Mucosa of rectum (tissue), 2 donors: Measurements from ENCODE around the gene GIT2.

Experiments
- H3K27ac ChIP-seq, 2 donors: one replicate each; pipeline ENCODE4 v1.7.0; 2013; ENCODE audit warnings: inconsistent platforms in 2 of 2, low read depth in 2 of 2, low read length in 2 of 2
- H3K27me3 ChIP-seq, 2 donors: one replicate each; pipeline ENCODE4 v1.7.0; 2013; ENCODE audit warnings: low read length in 2 of 2; ENCODE audit not compliant: control insufficient read depth in 2 of 2, insufficient read depth in 2 of 2
- H3K36me3 ChIP-seq, 2 donors: one replicate each; pipeline ENCODE4 v1.7.0; 2013; ENCODE audit warnings: low read length in 2 of 2; ENCODE audit not compliant: control insufficient read depth in 2 of 2, insufficient read depth in 2 of 2
- H3K4me1 ChIP-seq, 2 donors: one replicate each; pipeline ENCODE4 v1.7.0; 2013; ENCODE audit warnings: low read length in 2 of 2, mild to moderate bottlenecking in 1 of 2; ENCODE audit not compliant: control insufficient read depth in 2 of 2, insufficient read depth in 2 of 2
- H3K4me3 ChIP-seq, 2 donors: one replicate each; pipeline ENCODE4 v1.7.0; 2013; ENCODE audit warnings: low read length in 2 of 2
- H3K9ac ChIP-seq, 2 donors: one replicate each; pipeline ENCODE4 v1.7.0; 2013; ENCODE audit warnings: low read length in 2 of 2, low read depth in 1 of 2, mild to moderate bottlenecking in 1 of 2
- H3K9me3 ChIP-seq, 2 donors: one replicate each; pipeline ENCODE4 v1.7.0; 2013; ENCODE audit warnings: low read length in 2 of 2; ENCODE audit not compliant: control insufficient read depth in 2 of 2
- donor health status: healthy.
- donor health status: Normal muscosa, but diverticular disease.

Gene GIT2

DNA sequence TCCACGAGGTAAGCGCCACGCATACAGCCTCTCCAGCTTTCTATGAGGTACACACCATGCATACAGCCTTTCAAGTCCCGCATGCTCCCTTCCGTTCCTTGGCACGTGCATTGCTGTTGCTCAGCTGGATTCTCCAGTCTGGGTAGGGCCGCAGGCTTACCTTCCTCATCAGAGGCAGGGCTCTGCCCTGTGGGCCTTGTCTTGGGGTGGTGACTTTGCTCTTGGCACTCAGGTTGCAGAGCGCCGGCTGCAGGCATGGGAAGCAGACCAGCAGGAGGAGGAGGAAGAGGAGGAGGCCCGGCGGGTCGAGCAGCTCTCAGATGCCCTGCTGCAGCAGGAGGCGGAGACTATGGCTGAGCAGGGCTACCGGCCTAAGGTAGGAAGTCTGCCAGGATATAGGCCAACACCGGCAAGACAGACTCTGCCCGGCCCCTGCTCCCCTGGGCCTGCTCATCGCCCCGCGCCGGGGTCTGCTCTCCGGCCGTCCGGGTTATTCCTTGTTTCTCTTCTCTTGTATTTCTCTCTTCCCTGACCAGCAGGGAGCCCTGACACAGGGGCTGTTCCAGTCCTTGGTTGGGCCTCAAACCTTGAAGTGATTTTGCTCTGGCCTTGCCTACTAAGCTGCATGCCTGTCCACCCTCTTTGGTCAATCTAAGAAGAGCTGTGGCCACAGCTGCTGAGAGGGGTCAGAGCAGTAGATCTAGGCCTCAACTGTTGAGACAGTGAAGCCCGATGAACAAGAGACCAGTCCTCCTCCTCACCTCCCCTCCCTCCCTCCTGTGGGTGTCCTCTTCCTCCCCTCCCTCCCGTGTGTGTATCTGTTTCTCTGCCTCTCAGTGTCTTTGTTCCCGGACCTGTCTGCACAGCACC, 80.8 kb downstream of the GIT2 start:
- H3K27me3 ChIP-seq = no peaks in the 10 kb centered on the region
- H3K4me3 ChIP-seq = no peak overlapping the region
- no peaks in the 10 kb centered on the region for H3K9me3 ChIP-seq
- no peak overlapping the region for H3K27ac ChIP-seq
- no peak overlapping the region for H3K9ac ChIP-seq
- H3K36me3 ChIP-seq = peaks cover 51 to 75% of the 10 kb centered on the region in 2 donors
- no peaks in the 10 kb centered on the region for H3K4me1 ChIP-seq

- H3K9me3 ChIP-seq = no peaks in the 10 kb centered on the region
- H3K4me1 ChIP-seq = no peaks in the 10 kb centered on the region
- peaks cover 48 to 72% of the 10 kb centered on the region in 2 donors for H3K36me3 ChIP-seq
- no peak overlapping the region for H3K9ac ChIP-seq
- H3K27me3 ChIP-seq = no peaks in the 10 kb centered on the region
- H3K4me3 ChIP-seq = no peak overlapping the region
- H3K27ac ChIP-seq = no peak overlapping the region
Measured at GRCh38 chr12:109914461-109914860, 81.7 kb downstream of the GIT2 start.

- H3K27me3 ChIP-seq = no peaks in the 10 kb centered on the region
- no peak overlapping the region for H3K4me3 ChIP-seq
- H3K27ac ChIP-seq = no peak overlapping the region
- H3K36me3 ChIP-seq = peaks cover 59 to 83% of the 10 kb centered on the region in 2 donors
- no peaks in the 10 kb centered on the region for H3K4me1 ChIP-seq
- H3K9ac ChIP-seq = no peak overlapping the region
- H3K9me3 ChIP-seq = no peaks in the 10 kb centered on the region
Measured at GRCh38 chr12:109912855-109913321, 83.3 kb downstream of the GIT2 start.

DNA sequence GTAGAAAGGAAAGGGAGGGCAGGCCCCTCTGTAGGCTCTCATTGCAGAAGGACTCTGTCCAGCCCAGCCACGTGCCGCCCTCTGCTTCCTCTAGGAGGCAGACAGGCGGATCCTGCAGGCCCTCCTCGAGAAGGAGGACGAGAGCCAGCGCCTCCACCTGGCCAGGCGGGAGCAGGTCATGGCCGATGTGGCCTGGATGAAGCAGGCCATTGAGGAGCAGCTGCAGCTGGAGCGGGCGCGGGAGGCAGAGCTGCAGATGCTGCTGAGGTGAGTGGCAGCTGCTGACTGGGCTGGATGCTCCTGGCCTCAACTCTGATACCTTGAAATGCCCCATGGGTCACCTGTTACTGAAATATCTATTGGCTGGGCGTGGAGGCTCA, 85.2 kb downstream of the GIT2 start:
- H3K4me1 ChIP-seq = no peaks in the 10 kb centered on the region
- no peak overlapping the region for H3K4me3 ChIP-seq
- no peak overlapping the region for H3K27ac ChIP-seq
- H3K36me3 ChIP-seq = peaks cover 56 to 83% of the 10 kb centered on the region in 2 donors
- H3K9me3 ChIP-seq = no peaks in the 10 kb centered on the region
- H3K9ac ChIP-seq = no peak overlapping the region
- no peaks in the 10 kb centered on the region for H3K27me3 ChIP-seq

GRCh38 chr12:109910254-109910968, 85.8 kb downstream of the GIT2 start:
- Histone ChIP-seq H3K36me3 (peaks cover 55 to 84% of the 10 kb centered on the region in 2 donors), H3K27ac (no peak overlapping the region)

GRCh38 chr12:109905301-109905700, 90.9 kb downstream of the GIT2 start:
- peaks cover 0 to 6% of the 10 kb centered on the region in 2 donors for H3K4me1 ChIP-seq
- H3K27me3 ChIP-seq = no peaks in the 10 kb centered on the region
- H3K36me3 ChIP-seq = peaks cover 60 to 65% of the 10 kb centered on the region in 2 donors
- H3K9me3 ChIP-seq = no peaks in the 10 kb centered on the region
- no peak overlapping the region for H3K9ac ChIP-seq
- no peak overlapping the region for H3K4me3 ChIP-seq
- no peak overlapping the region for H3K27ac ChIP-seq

More at GRCh38 chr12:109910254-109910968, 85.8 kb downstream of the GIT2 start:
- Histone ChIP-seq H3K27me3 (no peaks in the 10 kb centered on the region), H3K4me1 (no peaks in the 10 kb centered on the region), H3K9ac (no peak overlapping the region), H3K4me3 (no peak overlapping the region), H3K9me3 (no peaks in the 10 kb centered on the region)

DNA sequence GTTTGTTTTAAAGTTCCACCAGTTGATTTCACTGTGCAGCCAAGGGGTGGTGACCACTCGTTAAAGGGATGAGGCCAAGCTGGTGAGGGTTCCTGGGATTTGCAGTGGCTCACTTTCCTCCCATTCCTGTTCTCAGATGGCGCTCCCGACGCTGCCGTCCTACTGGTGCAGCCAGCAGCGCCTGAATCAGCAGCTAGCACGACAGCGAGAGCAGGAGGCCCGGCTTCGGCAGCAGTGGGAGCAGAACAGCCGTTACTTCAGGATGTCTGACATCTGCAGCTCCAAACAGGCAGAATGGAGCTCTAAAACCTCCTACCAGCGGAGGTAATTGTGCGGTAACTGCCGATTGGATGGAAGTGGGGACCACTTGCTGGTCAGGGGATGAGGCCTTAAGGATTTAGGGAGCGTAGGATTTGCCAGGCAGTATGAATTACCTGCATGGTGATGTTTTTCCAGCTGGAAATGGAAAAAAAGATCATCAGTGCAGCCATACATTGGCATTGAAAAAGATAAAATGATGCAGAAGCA, 93.2 kb downstream of the GIT2 start:
- no peaks in the 10 kb centered on the region for H3K27me3 ChIP-seq
- H3K27ac ChIP-seq = no peak overlapping the region
- H3K4me3 ChIP-seq = no peak overlapping the region
- no peak overlapping the region for H3K9ac ChIP-seq
- peaks cover 0 to 6% of the 10 kb centered on the region in 2 donors for H3K4me1 ChIP-seq
- H3K9me3 ChIP-seq = no peaks in the 10 kb centered on the region
- peaks cover 45 to 48% of the 10 kb centered on the region in 2 donors for H3K36me3 ChIP-seq

- no peaks in the 10 kb centered on the region for H3K9me3 ChIP-seq
- no peaks in the 10 kb centered on the region for H3K27me3 ChIP-seq
- H3K9ac ChIP-seq = peak overlapping the region; percentile 70 to 79
- peak overlapping the region in 1 of 2 donors; percentile 76 for H3K27ac ChIP-seq
- peaks cover 29% of the 10 kb centered on the region in 2 donors for H3K36me3 ChIP-seq
- peaks cover 0 to 6% of the 10 kb centered on the region in 2 donors for H3K4me1 ChIP-seq
- peak overlapping the region; percentile 65 to 94 for H3K4me3 ChIP-seq
Measured at GRCh38 chr12:109900752-109901580, 95.2 kb downstream of the GIT2 start.

DNA sequence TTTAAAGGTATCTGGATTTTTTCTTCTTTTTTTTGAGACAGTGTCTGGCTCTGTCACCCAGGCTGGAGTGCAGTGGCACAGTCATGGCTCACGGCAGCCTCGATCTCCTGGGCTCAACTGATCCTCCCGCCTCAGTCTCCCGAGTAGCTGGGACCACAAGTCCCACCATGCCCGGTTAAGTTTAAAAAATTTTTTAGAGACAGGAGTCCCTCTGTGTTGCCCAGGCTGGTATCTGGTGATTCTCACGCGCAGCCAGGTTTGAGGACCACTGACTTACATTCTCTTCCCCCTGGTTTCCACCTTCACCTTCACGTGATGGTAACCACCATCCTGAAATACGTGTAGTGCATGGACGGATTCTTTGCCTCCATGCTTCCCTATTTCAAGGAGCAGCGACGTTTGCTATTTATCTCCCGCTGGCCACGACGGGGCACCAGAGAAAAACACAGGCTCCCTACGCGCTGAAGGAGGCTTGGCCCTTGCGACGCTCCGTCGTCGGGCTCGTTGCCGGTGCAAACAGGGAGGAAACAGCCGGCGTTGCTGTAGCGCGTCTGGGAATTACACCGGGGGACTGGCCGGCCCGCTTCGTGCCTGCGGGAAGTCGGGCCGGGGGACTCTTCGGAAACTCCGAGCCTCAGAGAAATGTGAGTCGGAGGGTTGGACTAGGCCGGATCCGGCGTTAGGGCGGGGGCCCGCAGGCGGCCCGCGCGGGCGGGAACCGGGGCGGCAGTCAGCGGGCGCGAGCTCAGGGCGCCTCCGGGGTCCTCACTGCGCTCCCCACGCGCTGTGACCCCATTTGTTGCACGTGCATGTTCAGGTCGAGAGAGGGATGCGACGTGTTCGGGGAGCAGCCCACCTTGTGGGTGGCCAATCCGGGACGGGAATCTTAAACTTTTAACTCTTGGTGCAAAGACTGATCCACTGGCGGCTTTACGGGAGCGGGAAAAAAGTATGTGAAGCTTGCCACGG, 96.1 kb downstream of the GIT2 start, which contains the start of gene TCHP:
Gene TCHP, plus strand, starts transcription at position 492 of the 969 bp plus-strand sequence. CDS start 2,753 bp downstream, outside the sequence.
- Histone ChIP-seq H3K27me3 (no peaks in the 10 kb centered on the region), H3K9ac (peak within 1 kb of the TSS; percentile 70 to 79), H3K4me1 (peaks cover 0 to 6% of the 10 kb centered on the region in 2 donors), H3K36me3 (peaks cover 23% of the 10 kb centered on the region in 2 donors), H3K9me3 (no peaks in the 10 kb centered on the region), H3K4me3 (peak within 1 kb of the TSS; percentile 65 to 94), H3K27ac (peak within 1 kb of the TSS; percentile 57 to 76)
